ENCODE data around the gene GLRA3. TPM values are rescaled to one million over a fixed set of nuclear protein-coding genes. Genes with fewer than 3 reads are reported as not detected.

GLRA3 gene
- total and polyA plus RNA-seq, 9 donors: not detected

GRCh38 chr4:174592985-174593335, 236.1 kb downstream of the GLRA3 start:
- WGBS, 3 donors: 82 to 88% (median 88%) methylated on average over 3 of the region's 3 CpGs

GRCh38 chr4:174592256-174592984, 236.6 kb downstream of the GLRA3 start:
- H3K27ac ChIP-seq: no peak overlapping the region
- TF ChIP-seq CTCF (IDR thresholded peaks at IDR 0.05) (no peak), EP300 (IDR thresholded peaks at IDR 0.05) (no peak), POLR2A (IDR thresholded peaks at IDR 0.05) (no peak)
- no peaks in the 10 kb centered on the region for H3K36me3 ChIP-seq
- no peaks in the 10 kb centered on the region for H3K9me3 ChIP-seq
- H3K27me3 ChIP-seq: no peaks in the 10 kb centered on the region
- H3K4me3 ChIP-seq: no peak overlapping the region
- intact Hi-C loops (cut with DNase I): no loop called here
- WGBS, 3 donors: 69 to 79% (median 70%) methylated on average over 3 of the region's 3 CpGs
- DNase-seq: no peak
- no peaks in the 10 kb centered on the region for H3K4me1 ChIP-seq (ENCODE audit: insufficient read depth)

More at GRCh38 chr4:174592985-174593335, 236.1 kb downstream of the GLRA3 start:
- no peak overlapping the region for H3K27ac ChIP-seq
- no peaks in the 10 kb centered on the region for H3K36me3 ChIP-seq
- H3K4me1 ChIP-seq (ENCODE audit: insufficient read depth): no peaks in the 10 kb centered on the region
- TF ChIP-seq POLR2A (IDR thresholded peaks at IDR 0.05) (no peak), CTCF (IDR thresholded peaks at IDR 0.05) (no peak), EP300 (IDR thresholded peaks at IDR 0.05) (no peak)
- intact Hi-C loops (cut with DNase I): no loop called here
- no peaks in the 10 kb centered on the region for H3K9me3 ChIP-seq
- no peak overlapping the region for H3K4me3 ChIP-seq
- no peak for DNase-seq
- H3K27me3 ChIP-seq: no peaks in the 10 kb centered on the region

- WGBS, 3 donors: 70 to 77% (median 76%) methylated on average over 5 of the region's 5 CpGs
- no peaks in the 10 kb centered on the region for H3K36me3 ChIP-seq
- no peaks in the 10 kb centered on the region for H3K9me3 ChIP-seq
- intact Hi-C loops (cut with DNase I): no loop called here
- H3K4me1 ChIP-seq (ENCODE audit: insufficient read depth): no peaks in the 10 kb centered on the region
- H3K4me3 ChIP-seq: no peak overlapping the region
- no peak for DNase-seq
- TF ChIP-seq POLR2A (IDR thresholded peaks at IDR 0.05) (no peak), EP300 (IDR thresholded peaks at IDR 0.05) (no peak), CTCF (IDR thresholded peaks at IDR 0.05) (no peak)
- H3K27ac ChIP-seq: no peak overlapping the region
- H3K27me3 ChIP-seq: no peaks in the 10 kb centered on the region
Observed at GRCh38 chr4:174591243-174592021, 237.6 kb downstream of the GLRA3 start.

GRCh38 chr4:174590336-174590735, 238.7 kb downstream of the GLRA3 start:
- Histone ChIP-seq H3K4me1 (ENCODE audit: insufficient read depth) (no peaks in the 10 kb centered on the region), H3K9me3 (no peaks in the 10 kb centered on the region), H3K27me3 (no peaks in the 10 kb centered on the region), H3K27ac (no peak overlapping the region), H3K36me3 (no peaks in the 10 kb centered on the region), H3K4me3 (no peak overlapping the region)
- TF ChIP-seq CTCF (IDR thresholded peaks at IDR 0.05) (no peak), POLR2A (IDR thresholded peaks at IDR 0.05) (no peak), EP300 (IDR thresholded peaks at IDR 0.05) (no peak)
- intact Hi-C loops (cut with DNase I): no loop called here
- no peak for DNase-seq
- 84 to 88% (median 85%) methylated on average over 1 of the region's 1 CpG for WGBS, 3 donors

Other genes starting within 250 kb of the GLRA3 start
- not detected for gene ADAM29, start 89.1 kb upstream of the GLRA3 start, total RNA-seq
- gene ADAM29, start 89.1 kb upstream of the GLRA3 start, polyA plus RNA-seq: not detected

Data from ovary (tissue), 9 donors.